SK-N-SH treated with all-trans-retinoic acid at 6 μM for 48 hours (cell line): ENCODE measurements around the gene SPNS3.

Experiments
- ARNTL ChIP-seq: fragments of 450-650 bp; formaldehyde crosslinking; IDR thresholded peaks from 2 replicates; pipeline ENCODE4 v1.5.0; 2020; ENCODE audit warnings: low read depth, mild to moderate bottlenecking, moderate library complexity, borderline replicate concordance
- CSRNP3 ChIP-seq: fragments of 250-450 bp; sonication (Bioruptor Pico); IDR thresholded peaks from 2 replicates; pipeline ENCODE4 v1.5.1; 2021; ENCODE audit warnings: mild to moderate bottlenecking, moderate library complexity
- PPARA ChIP-seq: fragments of 250-450 bp; sonication (Bioruptor Pico); IDR thresholded peaks from 2 replicates; pipeline ENCODE4 v1.5.0; 2020; ENCODE audit warnings: mild to moderate bottlenecking, borderline replicate concordance

- TF ChIP-seq PPARA (CRISPR knock-in tag) (no peak), CSRNP3 (CRISPR knock-in tag) (no peak), ARNTL (CRISPR knock-in tag) (no peak)
Observed at GRCh38 chr17:4411201-4411600, 22.5 kb upstream of the SPNS3 start.
